GM19023 (cell line): ENCODE measurements around the gene ACOXL.

Source experiments
- ATAC-seq: cut with Tn5 transposase; IDR thresholded peaks from one replicate; pipeline ENCODE4 v1.9.1; 2021; ENCODE audit warnings: mild to moderate bottlenecking, moderate library complexity; ENCODE audit not compliant: unreplicated experiment

ACOXL gene

DNA sequence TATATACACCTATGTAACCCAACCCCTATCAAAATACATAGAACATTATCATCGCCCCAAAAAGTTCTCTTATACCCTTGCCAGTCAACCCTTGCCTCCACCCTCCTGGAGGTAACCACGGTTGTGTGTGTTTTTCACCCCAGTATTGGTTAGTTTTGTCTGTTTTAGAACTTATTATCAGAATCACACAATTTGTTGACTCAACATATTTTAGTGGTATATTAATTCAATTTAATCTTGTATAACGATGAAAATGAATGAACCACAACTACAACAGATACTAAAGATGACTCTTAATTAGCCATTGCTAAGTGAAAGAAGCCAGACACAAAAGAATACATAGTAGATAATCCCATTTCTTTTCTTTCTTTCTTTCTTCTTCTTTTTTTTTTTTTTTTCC, 19.3 kb downstream of the ACOXL start:
- ATAC-seq, result no peak

DNA sequence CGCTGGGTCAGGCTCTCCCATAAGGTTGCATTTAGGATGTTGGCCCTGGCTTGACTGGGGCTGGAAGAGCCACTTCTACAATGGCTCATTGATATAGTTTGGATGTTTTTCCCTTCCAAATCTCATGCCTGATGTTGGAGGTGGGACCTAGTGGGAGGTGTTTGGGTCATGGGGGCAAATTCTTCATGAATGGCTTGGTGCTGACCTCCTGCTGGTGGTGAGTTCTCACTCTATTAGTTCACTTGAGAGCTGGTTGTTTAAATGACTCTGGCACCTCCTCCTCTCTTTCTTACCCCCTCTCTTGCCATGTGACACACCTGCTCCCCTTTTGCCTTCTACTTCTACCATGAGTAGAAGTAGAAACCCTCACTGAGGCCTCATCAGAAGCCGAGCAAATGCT, 20.5 kb downstream of the ACOXL start:
- ATAC-seq, result no peak

DNA sequence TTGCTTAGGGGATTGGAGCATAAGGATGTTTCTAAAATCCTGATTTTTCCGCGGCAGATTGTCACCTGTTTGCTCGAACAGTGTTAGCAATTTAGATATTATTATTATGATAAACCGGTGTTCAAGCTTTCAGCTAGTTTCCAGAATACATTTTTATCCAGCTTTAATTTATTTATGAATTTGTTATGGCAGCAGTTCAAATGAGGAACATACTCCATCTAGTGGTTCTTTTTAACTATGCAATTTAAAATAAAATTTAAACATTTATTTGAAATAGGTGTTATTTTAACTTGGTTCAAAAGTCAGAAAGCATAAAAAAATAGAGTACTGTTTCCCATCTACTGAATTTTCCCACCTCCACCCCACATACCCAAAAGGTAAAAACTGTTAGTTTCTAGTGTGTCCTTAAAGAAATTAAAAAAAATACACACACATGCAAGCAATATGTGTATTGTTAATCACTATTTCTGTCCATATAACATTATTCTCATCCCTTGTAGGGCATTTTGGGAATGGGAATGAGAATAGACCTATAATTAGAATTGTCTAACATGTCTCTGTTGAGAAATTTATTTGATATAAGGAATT, 23.2 kb downstream of the ACOXL start:
- no peak for ATAC-seq

DNA sequence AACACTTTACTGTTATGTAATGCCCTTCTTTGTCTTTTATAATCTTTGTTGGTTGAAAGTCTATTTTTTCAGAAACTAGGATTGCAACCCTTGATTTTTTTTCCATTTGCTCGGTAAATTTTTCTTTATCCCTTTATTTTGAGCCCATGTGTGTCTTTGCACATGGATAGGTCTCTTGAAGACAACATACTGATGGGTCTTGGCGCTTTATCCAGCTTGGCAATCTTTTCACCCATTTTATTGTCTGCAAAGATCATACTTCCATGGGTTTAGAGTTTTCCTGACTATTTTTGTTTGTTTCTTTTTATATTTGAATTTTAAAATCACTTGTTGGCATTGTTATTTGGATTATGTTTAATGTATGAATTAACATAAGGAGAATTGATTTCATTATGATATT, 27.0 kb downstream of the ACOXL start:
- ATAC-seq, result no peak

DNA sequence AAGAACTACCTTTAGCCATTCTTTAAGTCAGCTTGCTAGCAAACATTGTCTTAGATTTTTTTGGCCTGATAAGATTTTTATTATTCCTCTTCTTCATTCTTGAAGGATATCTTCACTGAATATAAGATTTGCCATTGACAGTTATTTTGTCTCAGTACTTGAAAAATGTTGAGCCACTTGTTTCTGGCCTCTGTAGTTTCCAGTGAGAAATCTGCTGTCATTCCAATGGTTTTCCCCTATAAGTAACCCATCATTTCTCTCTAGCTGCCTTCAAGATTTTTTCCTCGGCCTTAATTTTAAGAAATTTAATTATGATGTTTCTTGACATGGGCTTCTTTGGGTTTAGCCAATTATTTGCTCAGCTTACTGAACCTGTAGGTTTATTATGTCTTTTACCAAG, 32.6 kb downstream of the ACOXL start:
- no peak for ATAC-seq

DNA sequence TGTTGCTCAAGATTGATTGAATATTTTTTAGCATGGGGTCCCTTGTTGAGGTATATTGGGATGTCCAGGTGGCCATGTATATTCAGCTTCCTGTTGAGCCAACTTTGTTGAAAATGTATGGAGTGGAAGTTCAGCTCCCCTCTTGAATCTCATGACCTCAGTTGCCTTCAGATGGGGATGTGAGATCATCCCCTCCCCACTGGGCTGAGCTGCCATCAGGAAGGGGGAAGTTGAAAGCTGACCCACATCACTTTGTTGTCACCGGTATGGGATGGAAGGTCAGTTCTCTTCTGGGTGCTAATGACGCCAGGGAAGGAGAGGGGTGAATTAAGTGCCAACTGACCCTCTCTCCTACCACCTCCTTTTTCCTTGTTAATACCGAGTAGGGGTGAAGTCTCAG, 33.9 kb downstream of the ACOXL start:
- no peak for ATAC-seq

DNA sequence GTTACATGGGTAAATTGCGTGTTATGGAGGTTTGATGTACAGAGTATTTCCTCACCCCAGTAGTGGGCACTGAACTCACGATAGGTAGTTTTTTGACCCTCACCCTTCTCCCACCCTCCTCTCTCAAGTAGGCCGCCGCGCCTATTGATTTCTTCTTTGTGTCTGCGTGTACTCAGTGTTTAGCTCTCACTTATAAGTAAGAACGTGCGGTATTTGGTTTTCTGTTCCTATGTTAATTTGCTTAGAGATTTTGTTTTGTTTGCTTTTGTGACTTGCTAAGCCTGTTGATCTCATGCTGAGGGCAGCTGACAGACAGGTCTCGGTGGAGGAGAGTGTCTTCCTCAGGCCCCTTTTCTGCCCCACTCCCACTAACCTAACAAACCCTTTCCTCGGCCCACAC, 36.2 kb downstream of the ACOXL start:
- no peak for ATAC-seq

DNA sequence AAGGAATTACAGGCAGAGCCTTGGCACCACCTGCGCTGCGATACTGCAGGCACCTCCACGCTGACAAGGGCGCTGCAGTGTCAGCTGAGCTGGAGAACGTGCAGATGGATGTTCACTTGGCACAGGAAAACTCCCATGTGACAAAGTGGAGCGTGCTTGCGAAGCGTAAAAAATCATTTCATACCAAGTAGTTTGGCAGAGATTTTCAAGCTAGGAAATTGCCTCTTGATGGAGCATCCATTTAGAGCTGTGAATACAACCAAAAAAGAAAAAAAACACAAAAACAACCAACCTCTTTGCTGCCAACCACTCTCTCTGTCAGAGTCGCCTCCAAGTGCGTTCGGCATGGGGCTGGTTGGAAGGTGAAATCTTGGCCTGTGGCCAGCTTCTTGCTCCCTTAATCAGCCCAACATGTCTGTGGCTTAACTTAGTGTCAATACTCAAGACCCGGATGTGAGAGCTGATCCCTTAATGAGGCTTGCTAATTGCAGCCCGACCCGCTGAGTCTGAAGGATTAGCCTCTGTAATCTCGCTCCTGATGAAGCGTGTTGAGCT, 38.1 kb downstream of the ACOXL start:
- no peak for ATAC-seq

DNA sequence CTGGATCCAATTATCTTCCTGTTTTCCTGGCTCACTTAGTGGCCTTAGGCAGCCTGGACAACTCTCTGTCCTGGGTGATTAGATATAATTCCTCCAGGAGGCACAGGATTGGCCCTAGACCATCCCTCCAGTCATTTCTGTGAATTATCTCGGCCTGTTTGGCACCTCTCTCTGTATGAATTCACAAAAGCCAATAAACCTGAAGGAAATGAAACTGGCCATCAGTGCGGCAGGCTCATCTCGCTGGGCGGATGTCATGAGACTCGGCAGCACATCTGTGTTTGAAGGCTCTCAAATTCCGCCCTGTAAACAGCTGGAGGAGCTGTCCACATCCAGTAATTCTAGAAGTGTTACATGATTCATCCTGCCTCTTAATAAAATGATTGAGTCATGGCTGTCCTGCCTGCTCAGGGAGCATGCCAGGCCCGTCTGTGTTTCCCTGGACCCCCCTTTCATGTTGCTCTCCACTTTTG, 38.6 kb downstream of the ACOXL start:
- ATAC-seq, result no peak

DNA sequence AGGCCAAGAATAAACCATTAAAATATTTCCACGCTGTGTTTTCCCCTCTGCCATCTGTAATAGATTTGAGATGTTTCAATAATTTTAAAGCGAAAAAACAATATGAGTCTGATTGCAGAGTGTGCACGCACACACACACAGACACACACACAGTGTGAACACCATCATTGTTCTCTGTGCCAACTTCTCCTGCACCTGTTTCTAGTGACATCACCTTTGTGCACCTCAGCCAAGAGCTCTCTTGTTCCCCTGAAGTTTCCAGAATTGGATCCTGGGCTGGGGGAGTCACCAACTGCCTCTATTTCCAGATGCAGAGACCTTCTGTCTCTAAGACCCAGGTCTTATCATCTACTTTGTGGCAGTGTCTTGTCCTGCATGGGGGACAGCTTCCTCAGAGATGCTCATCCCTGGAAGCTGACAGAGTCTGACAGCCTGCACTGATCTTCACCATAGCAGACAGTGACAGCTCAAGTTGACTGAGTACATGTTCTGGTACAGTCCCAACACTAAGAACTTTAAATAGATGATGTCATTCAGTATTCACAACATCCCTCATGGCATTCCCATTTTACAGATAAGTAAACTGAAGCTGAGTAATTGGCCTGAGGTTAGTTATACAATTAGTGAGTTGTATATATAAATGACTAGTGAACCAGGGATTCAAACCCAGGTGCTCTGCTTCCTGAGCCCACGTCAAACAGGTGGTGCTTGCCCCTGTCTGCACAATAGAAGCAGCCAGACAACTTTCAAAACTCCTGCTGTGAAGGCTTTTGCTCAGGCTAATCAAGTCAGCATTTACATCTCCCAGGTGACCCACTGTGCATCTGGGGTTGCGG, 39.4 kb downstream of the ACOXL start:
- no peak for ATAC-seq

DNA sequence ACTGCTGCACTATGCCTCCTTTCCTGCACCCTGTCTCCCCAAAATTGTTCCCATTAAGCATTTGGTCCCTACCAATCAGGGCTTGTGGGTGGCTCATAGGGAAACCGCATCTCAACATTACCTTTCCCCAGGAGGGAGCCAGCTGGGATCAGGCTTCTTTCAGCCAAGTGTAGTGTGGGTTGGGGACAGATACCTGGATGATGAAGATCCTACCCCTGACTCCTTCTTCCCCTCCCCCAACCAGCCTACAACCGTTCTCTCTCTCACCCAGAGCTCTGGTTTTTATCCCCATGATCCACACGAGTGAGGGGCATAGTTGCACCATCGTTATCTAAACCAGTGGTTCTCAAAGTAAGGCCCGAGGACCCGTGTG, 40.0 kb downstream of the ACOXL start:
- no peak for ATAC-seq

DNA sequence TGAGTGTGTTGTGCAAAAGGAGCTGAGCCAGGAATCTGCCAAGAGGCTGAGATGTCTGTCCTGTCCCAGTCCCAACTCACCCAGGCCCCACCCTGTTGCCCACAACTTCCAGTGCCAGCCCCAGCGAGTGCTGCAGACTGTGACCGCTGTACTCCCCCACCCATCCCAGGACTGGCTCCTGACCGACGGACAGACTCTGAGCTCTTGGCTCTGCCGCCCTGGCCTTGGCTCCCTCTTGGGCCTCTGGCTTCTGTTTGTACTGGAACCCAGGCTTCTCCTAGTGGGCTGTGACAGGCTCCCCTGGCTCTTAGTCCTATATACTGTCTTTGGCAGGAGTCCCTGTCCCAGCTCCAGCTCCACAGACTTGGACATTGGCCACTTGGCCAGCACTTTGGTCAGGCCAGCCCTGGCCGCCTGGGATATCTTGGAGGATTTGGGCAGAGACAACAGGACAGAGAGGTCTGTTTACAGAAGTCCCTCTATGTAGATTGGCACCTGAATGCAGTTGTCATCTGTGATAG, 41.1 kb downstream of the ACOXL start:
- ATAC-seq, result no peak

DNA sequence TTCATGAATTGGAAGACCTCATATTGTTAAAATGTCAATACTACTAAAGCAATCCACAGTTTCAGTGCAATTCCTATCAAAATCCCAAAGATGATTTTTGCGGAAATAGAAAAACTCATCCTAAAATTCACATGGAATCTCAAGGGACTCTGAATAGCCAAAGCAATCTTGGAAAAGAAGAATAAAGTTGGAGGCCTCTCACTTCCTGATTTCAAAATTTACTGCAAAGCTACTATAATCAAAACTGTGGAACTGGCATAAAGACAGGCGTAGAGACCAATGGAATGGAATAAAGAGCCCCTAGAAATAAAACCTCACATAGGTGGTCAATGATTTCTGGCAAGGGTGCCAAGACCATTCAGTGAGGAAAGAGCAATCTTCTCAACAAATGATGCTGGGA, 42.3 kb downstream of the ACOXL start:
- no peak for ATAC-seq

DNA sequence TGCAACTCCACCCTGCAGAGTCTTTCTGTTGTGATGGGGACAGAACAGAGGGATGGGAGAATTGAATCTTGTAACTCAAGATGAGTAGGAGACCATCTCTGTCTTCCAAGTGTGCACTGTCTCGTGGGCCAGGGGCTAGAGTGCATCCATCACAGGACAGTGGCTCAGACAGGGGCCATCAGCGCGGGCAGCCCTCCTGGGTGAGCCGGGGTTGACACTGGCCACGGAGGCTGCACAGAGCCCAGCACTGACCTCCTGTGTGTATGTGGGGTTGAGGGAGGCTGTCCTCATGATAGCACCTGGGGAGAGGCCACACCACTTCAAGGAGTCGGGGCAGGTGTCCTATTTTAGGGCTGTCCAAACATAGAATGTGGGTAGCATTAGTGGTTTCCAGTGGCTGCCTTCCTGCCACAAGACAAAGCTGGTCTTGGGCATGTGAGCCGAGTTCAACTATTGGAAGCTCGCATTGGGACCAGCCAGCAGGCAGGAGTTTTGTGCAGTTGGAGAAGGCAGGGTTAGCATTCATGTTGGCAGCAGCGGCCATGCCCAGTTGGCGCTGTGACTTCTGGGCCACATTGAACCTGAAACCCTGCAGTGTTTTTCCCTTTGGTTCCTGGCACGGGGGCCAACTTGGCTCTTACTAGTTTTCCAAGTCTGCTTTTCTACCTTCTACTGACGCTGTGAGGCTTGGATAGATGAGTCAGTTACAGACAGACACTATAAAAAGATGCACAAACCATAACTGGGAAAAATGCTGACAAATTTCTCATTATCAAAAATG, 45.3 kb downstream of the ACOXL start:
- no peak for ATAC-seq

DNA sequence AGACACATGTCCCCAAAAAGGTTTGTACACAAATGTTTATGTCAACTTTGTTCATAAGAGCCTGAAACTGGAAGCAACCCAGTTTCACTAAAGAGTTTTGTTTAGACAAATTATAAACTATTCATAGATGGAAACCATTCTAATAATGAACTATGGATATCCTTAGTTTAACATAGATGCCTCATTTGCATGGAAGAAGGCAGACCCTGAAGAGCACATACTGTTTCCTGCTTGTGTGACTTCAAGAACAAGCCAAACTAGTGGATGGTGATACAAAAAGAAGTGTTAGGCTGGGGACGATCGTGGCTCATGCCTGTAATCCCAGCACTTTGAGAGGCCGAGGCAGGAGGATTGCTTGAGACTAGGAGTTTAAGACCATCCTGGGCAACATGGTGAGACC, 48.1 kb downstream of the ACOXL start:
- no peak for ATAC-seq

DNA sequence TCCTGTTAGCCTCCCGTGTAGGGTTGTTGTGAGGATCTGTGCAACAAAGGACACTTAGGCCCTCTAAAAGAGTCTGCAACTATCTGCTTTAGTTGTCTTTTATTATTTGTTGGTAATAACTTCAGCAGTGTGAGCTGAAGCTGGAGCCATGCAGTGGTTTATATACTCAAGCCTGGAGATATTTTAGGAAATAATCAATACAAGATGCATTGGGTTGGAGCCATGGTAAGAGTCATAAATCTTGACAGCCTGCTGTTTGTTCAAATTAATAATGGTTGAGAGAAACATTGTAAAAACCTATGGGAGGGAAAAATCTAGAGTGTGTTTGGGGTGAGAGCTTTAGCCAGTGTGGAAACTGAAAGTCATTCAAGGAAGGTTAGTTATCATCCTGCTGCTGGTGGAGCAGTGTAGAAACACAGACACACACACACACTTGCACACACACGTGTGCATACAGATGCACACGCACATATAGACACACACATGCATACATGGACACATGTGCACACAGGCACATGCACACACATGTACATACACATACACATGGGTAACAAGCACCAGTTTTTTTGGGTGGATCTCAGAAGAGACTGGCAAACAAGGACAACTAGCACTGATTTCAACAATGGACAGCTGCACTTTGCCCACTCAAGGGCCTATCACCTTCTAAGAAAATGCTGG, 51.0 kb downstream of the ACOXL start:
- ATAC-seq, result no peak

DNA sequence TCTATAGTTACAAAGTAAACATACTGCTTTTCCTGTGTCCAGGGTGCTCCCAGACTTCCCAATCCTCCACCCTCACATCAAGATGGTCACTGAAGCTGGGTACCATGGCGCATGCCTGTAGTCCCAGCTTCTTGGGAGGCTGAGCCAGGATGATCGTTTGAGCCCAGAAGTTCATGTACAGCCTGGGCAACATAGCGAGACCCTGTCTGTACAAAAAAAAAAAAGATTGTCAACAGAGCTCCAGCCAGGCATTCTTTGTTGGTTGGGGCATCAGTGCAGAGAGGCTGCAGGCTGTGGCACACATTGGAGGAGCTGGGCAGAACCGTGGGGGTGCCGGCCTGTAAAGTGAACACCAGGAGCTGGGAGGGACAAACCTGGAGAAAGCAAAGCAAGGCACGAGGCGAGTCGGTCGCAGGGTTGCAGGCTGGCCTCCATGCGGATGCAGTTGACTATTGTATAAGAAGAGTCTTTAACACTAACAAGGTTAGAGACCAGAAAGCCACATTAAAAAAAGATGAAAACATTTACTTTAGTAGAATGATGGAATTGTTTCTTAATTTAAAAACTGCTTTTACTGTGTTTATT, 51.8 kb downstream of the ACOXL start:
- ATAC-seq, result no peak

DNA sequence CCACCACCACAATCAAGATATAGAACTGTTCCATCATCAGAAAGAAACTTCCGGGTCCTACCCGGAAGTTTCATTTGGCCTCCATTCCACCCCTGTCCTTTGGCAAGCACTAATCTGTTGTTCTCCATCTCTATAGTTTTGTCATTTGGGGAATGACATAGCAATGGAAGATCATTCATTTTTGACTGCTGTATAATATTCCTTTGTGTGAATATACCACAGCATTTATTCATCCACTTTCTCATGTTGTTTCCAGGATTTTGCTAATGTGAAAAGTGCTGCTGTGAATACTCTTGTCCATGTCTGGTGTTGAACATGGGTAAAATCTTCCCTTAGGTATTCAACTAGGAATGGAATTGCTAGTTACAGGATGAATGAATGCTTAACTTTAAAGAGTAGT, 53.1 kb downstream of the ACOXL start:
- ATAC-seq, result no peak

DNA sequence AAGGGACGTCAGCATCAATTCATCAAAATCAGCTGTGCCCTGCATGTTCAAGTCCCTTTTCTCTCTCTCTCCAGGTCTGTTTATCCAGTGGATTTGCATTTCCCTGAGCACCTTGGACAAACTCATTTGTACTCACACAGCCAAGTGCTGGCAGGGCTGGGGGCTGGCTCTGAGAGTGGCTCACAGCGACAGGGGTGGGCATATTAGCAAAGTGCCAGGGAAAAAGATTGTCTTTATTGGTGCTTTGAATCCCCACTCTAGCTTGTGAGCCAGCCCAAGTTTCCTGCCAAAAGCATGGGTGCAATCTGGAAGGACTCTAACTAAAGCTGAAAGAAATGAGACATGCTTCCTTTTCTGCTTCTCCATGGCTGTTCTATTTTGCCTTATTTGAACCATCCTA, 56.6 kb downstream of the ACOXL start:
- no peak for ATAC-seq

DNA sequence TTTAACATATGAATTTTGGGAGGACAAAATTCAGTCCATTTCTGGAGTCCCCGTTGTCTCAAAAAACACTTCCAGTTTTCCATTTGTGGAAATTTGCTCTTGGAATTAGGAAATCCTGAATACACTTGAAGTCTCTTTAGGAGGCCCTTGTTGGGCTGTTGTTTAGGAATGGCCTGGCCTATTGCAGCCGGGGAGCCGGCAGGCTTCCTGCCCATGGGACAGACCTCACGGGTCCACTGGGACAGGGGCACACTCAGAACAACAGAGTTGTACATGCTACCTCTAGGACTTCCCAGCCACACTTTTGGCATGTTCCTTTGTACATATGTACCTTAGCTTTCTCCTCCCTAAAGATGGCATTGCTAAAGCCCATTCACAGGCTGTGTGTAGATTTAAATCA, 57.3 kb downstream of the ACOXL start:
- no peak for ATAC-seq
